PC-9 (cell line): Measurements from ENCODE around the gene TMEM217.

Experiments used
- EZH2 ChIP-seq: fragments of 200-600 bp; sonication (generic); IDR thresholded peaks from 2 replicates; pipeline ENCODE4 v1.8.0; 2017; ENCODE audit warnings: antibody characterized with exemption, low read depth
- TF ChIP-seq, protein P1 (sequence below): fragments of 200-600 bp; sonication (generic); conservative IDR thresholded peaks from 2 replicates; pipeline ENCODE4 v1.6.1; 2017; ENCODE audit warnings: mixed run types, antibody characterized with exemption, mild to moderate bottlenecking, moderate library complexity

DNA sequence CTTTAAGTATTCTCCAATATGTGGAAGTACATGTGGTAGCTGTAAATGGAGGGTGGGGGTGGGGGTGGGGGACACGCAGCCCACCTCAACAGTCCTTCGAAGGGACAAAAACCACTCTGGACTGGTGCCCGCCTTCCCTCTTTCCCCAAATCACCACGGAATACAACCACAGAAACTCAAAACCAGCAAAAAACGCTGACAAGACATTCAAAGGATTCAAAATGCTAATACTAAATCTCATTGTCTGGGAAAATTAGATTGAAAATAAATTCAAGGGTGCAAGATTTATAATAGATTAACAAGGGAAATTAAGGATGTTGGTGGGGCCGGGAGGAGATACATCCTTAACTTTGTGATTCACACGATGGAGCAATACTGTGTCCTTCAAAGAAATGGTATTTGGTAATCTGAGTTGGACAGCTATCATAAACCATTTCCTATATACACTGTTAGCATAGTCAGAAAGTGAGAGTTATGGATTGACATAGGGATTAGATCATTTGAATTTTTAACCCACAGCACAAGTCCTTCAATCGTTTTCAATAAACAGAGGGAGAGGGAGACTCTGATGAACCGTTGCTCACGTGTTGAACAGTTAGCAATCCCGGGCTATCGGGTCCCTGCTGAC is 1.1 kb downstream of the TMEM217 start:
- TF ChIP-seq, protein P1, sequence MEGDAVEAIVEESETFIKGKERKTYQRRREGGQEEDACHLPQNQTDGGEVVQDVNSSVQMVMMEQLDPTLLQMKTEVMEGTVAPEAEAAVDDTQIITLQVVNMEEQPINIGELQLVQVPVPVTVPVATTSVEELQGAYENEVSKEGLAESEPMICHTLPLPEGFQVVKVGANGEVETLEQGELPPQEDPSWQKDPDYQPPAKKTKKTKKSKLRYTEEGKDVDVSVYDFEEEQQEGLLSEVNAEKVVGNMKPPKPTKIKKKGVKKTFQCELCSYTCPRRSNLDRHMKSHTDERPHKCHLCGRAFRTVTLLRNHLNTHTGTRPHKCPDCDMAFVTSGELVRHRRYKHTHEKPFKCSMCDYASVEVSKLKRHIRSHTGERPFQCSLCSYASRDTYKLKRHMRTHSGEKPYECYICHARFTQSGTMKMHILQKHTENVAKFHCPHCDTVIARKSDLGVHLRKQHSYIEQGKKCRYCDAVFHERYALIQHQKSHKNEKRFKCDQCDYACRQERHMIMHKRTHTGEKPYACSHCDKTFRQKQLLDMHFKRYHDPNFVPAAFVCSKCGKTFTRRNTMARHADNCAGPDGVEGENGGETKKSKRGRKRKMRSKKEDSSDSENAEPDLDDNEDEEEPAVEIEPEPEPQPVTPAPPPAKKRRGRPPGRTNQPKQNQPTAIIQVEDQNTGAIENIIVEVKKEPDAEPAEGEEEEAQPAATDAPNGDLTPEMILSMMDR = no peak
- no peak for TF ChIP-seq EZH2
